OCI-LY1 (cell line): ENCODE measurements around the gene EEFSEC.

Source experiments
- H2AFZ ChIP-seq: fragments of 200-600 bp; sonication (generic), shearing (Covaris generic); 2 replicates; pipeline ENCODE4 v1.6.0; 2014; ENCODE audit warnings: antibody characterized with exemption, mild to moderate bottlenecking, low read length
- H3F3A ChIP-seq: fragments of 200-600 bp; sonication (generic), shearing (Covaris generic); 2 replicates; pipeline ENCODE4 v1.6.0; 2014; ENCODE audit warnings: mild to moderate bottlenecking, antibody characterized with exemption, low read length, moderate library complexity; ENCODE audit not compliant: insufficient read depth
- H3K27ac ChIP-seq: fragments of 200-600 bp; sonication (generic); 2 replicates; pipeline ENCODE4 v1.5.1; 2014; ENCODE audit warnings: low read length, mixed run types, mild to moderate bottlenecking, low read depth; ENCODE audit not compliant: poor library complexity, severe bottlenecking
- H3K27me3 ChIP-seq: fragments of 200-600 bp; sonication (generic); 2 replicates; pipeline ENCODE4 v1.6.0; 2014; ENCODE audit warnings: antibody characterized with exemption, mild to moderate bottlenecking, low read length, moderate library complexity; ENCODE audit not compliant: insufficient read depth
- H3K36me3 ChIP-seq: fragments of 200-600 bp; sonication (generic); 2 replicates; pipeline ENCODE4 v1.6.1; 2014; ENCODE audit warnings: mild to moderate bottlenecking, antibody characterized with exemption, low read length, moderate library complexity, mixed read lengths; ENCODE audit not compliant: insufficient read depth
- H3K4me1 ChIP-seq: fragments of 200-600 bp; sonication (generic); 2 replicates; pipeline ENCODE4 v1.5.1; 2014; ENCODE audit warnings: mild to moderate bottlenecking, low read length, moderate library complexity; ENCODE audit not compliant: insufficient read depth, severe bottlenecking
- H3K4me2 ChIP-seq: fragments of 200-600 bp; sonication (generic), shearing (Covaris generic); 2 replicates; pipeline ENCODE4 v1.6.1; 2014; ENCODE audit warnings: low read length
- H3K4me3 ChIP-seq: fragments of 200-600 bp; sonication (generic); 2 replicates; pipeline ENCODE4 v1.5.1; 2014; ENCODE audit warnings: low read length, low read depth, mild to moderate bottlenecking, mixed read lengths; ENCODE audit not compliant: poor library complexity, severe bottlenecking
- H3K79me2 ChIP-seq: fragments of 200-600 bp; shearing (Covaris generic); 2 replicates; pipeline ENCODE4 v1.6.1; 2016; ENCODE audit warnings: mixed run types, low read length, mixed read lengths; ENCODE audit not compliant: insufficient read depth
- H3K9ac ChIP-seq: fragments of 200-600 bp; sonication (generic), shearing (Covaris generic); 2 replicates; pipeline ENCODE4 v1.6.1; 2014; ENCODE audit warnings: mild to moderate bottlenecking, low read length, mixed read lengths
- H3K9me2 ChIP-seq: fragments of 200-600 bp; sonication (generic), shearing (Covaris generic); 2 replicates; pipeline ENCODE4 v1.6.1; 2014; ENCODE audit warnings: low read depth, mild to moderate bottlenecking, low read length, mixed read lengths
- H3K9me3 ChIP-seq: fragments of 200-600 bp; shearing (Covaris generic); 2 replicates; pipeline ENCODE4 v1.6.1; 2014; ENCODE audit warnings: low read length, mixed read lengths
- H4K20me1 ChIP-seq: fragments of 200-600 bp; sonication (generic), shearing (Covaris generic); 2 replicates; pipeline ENCODE4 v1.6.0; 2016; ENCODE audit warnings: mild to moderate bottlenecking, low read length; ENCODE audit not compliant: insufficient read depth
- EZH2 ChIP-seq: fragments of 200-600 bp; sonication (generic), shearing (Covaris generic); IDR thresholded peaks from 2 replicates; pipeline ENCODE4 v1.8.0; 2017; ENCODE audit warnings: borderline replicate concordance, mixed run types, mild to moderate bottlenecking, antibody characterized with exemption, low read length, moderate library complexity, mixed read lengths
- TF ChIP-seq, protein P1 (sequence below): fragments of 200-600 bp; sonication (generic), shearing (Covaris generic); IDR thresholded peaks from 2 replicates; pipeline ENCODE4 v1.5.1; 2017; ENCODE audit warnings: mild to moderate bottlenecking, antibody characterized with exemption, low read length, moderate library complexity, mixed read lengths

Gene EEFSEC

DNA sequence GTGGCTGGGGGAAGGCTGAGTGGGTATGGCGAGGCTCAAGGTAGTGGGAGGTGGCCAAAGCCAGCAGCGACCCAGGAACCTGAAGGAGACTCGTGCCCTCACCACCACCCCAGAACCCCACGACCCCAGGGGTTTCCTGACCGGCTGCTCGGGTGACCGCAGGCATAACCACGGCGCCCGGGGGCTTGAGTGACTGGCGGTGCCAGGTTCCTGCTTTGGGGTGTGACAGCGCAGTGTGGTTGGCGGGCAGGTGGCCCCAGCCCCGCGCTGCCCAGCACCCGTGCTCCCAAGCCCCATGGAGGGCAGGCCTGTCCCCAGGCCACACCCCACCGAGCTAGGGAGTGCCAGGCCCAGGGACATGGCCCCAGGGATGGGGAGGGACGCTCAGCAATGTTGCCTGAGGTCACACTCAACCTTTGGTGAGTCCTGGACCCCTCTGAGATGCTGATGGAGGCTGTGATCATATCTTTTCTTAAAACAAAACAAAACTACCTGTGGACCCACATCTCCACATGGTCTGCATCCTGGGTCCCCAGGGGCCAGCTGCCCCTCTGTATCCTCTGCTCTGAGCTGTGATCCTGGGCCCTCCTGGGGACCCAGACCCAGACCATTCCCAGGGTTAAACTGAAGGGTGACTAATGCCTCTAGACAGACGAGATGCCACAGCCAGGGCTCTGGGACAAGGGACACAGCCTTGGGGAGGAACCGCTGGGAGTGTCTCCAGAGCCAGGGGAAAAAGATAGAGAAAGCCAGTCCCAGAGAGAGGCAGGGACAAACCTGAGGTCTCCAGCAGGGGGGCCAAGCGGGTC, 300.4 kb downstream of the EEFSEC start:
- H3K27me3 ChIP-seq = peaks cover 22% of the 10 kb centered on the region; the same call in 1 of the 2 replicates
- H3K36me3 ChIP-seq = no peaks in the 10 kb centered on the region
- H3K9me3 ChIP-seq = no peaks in the 10 kb centered on the region
- no peak overlapping the region for H3K4me2 ChIP-seq
- no peak overlapping the region for H3K9ac ChIP-seq
- H3K79me2 ChIP-seq = no peaks in the 10 kb centered on the region
- H3K4me1 ChIP-seq = no peaks in the 10 kb centered on the region
- no peak for TF ChIP-seq EZH2
- TF ChIP-seq, protein P1, sequence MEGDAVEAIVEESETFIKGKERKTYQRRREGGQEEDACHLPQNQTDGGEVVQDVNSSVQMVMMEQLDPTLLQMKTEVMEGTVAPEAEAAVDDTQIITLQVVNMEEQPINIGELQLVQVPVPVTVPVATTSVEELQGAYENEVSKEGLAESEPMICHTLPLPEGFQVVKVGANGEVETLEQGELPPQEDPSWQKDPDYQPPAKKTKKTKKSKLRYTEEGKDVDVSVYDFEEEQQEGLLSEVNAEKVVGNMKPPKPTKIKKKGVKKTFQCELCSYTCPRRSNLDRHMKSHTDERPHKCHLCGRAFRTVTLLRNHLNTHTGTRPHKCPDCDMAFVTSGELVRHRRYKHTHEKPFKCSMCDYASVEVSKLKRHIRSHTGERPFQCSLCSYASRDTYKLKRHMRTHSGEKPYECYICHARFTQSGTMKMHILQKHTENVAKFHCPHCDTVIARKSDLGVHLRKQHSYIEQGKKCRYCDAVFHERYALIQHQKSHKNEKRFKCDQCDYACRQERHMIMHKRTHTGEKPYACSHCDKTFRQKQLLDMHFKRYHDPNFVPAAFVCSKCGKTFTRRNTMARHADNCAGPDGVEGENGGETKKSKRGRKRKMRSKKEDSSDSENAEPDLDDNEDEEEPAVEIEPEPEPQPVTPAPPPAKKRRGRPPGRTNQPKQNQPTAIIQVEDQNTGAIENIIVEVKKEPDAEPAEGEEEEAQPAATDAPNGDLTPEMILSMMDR = no peak
- H3K27ac ChIP-seq = no peak overlapping the region
- H3F3A ChIP-seq = no peaks in the 10 kb centered on the region
- H3K4me3 ChIP-seq = no peak overlapping the region
- no peaks in the 10 kb centered on the region for H3K9me2 ChIP-seq
- H4K20me1 ChIP-seq = no peaks in the 10 kb centered on the region
- no peak overlapping the region for H2AFZ ChIP-seq

DNA sequence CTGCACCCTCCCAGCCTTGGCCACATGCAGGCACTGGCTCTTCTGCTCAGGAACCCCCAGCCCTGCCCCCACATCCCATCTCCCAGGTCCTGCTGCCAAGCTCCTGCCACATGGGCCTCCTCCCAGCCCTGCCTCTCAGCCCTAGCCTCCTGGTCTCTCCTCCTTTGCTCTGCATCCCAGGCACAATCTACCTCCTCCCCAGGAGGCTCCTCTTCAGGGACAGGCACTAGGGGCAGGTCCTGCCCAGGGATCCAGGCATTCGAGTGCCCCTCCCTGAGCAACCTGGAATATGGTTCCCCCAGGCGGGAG, 301.0 kb downstream of the EEFSEC start:
- H3K9ac ChIP-seq = no peak overlapping the region
- H3K4me2 ChIP-seq = no peak overlapping the region
- no peaks in the 10 kb centered on the region for H3K9me3 ChIP-seq
- no peaks in the 10 kb centered on the region for H3K79me2 ChIP-seq
- no peak overlapping the region for H3K4me3 ChIP-seq
- no peak for TF ChIP-seq EZH2
- TF ChIP-seq, protein P1 = no peak
- no peak overlapping the region for H3K27ac ChIP-seq
- H3K36me3 ChIP-seq = no peaks in the 10 kb centered on the region
- H2AFZ ChIP-seq = no peak overlapping the region
- H3K27me3 ChIP-seq = peaks cover 19% of the 10 kb centered on the region; the same call in 1 of the 2 replicates
- H4K20me1 ChIP-seq = no peaks in the 10 kb centered on the region
- no peaks in the 10 kb centered on the region for H3K4me1 ChIP-seq
- no peaks in the 10 kb centered on the region for H3K9me2 ChIP-seq
- H3F3A ChIP-seq = no peaks in the 10 kb centered on the region

DNA sequence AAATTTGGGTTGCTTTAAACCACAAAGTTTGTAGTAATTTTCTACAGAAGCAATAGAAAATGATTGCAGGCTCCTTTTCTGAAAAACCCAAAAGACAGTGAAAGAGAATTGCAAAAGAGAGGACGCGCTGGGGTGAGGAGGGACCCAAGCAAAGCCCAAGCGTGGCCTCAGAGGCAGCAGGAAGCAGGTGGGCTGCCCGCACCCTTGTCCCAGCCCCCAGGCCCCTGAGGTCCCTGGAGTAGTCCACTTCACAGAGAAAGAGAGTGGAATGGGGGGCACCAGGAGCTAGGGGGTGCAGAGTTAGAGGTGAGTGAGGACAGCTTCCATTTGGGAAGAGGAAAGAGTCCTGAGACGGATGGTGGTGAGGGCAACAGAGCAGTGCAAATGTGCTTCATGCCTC, 301.8 kb downstream of the EEFSEC start:
- H2AFZ ChIP-seq = no peak overlapping the region
- H4K20me1 ChIP-seq = no peaks in the 10 kb centered on the region
- H3K9me3 ChIP-seq = no peaks in the 10 kb centered on the region
- H3F3A ChIP-seq = no peaks in the 10 kb centered on the region
- no peak overlapping the region for H3K4me3 ChIP-seq
- no peak overlapping the region for H3K9ac ChIP-seq
- no peak for TF ChIP-seq EZH2
- TF ChIP-seq, protein P1 = no peak
- no peaks in the 10 kb centered on the region for H3K36me3 ChIP-seq
- H3K27me3 ChIP-seq = peaks cover 19% of the 10 kb centered on the region; the same call in 1 of the 2 replicates
- no peak overlapping the region for H3K27ac ChIP-seq
- H3K4me2 ChIP-seq = no peak overlapping the region
- no peaks in the 10 kb centered on the region for H3K79me2 ChIP-seq
- H3K4me1 ChIP-seq = no peaks in the 10 kb centered on the region
- H3K9me2 ChIP-seq = no peaks in the 10 kb centered on the region
